T-helper 17 cell (primary cell): ENCODE results near the gene USP22. TPM values are rescaled to one million over a fixed set of nuclear protein-coding genes. Genes with fewer than 3 reads are reported as not detected.
"Not testable (repeated sequence)": the region's sequence is repeated elsewhere in the genome, so short reads cannot be mapped to it uniquely, and the experiment has no call there.

Source experiments
- ATAC-seq: fragments of 150-1000 bp; cut with Tn5 transposase; 2 replicates; pipeline ENCODE4 v1.10.0; 2021; ENCODE audit warnings: mild to moderate bottlenecking, moderate library complexity
- DNase-seq, 3 donors: peaks; one replicate each; pipeline versions ENCODE4 v3.0.0 to v3.0.0-alpha.2; 2020 to 2021
- H3K9me3 ChIP-seq: one replicate; pipeline ENCODE4 v1.7.0; 2013; ENCODE audit warnings: low read length, mild to moderate bottlenecking; ENCODE audit not compliant: control insufficient read depth, poor library complexity, severe bottlenecking
- H3K27ac Mint-ChIP-seq: one replicate; pipeline ENCODE4 v1.8.0; 2022; ENCODE audit warnings: mild to moderate bottlenecking, moderate library complexity, mixed read lengths
- H3K27me3 Mint-ChIP-seq: one replicate; pipeline ENCODE4 v1.8.0; 2022; ENCODE audit warnings: mixed read lengths
- H3K36me3 Mint-ChIP-seq: one replicate; pipeline ENCODE4 v1.8.0; 2022; ENCODE audit warnings: low read depth, mixed read lengths
- H3K4me1 Mint-ChIP-seq: one replicate; pipeline ENCODE4 v1.8.0; 2022; ENCODE audit warnings: mild to moderate bottlenecking, mixed read lengths
- H3K4me3 Mint-ChIP-seq: one replicate; pipeline ENCODE4 v1.8.0; 2022; ENCODE audit warnings: mild to moderate bottlenecking, moderate library complexity, mixed read lengths
- total RNA-seq, 4 donors: library from RNA in 2 of 4; stranded (reverse) in 2 of 4; gene quantifications; one replicate each; pipeline ENCODE4 v1.2.3 and lab custom pipeline; 2022 to 2026

USP22 gene
- total RNA-seq, 2 donors from 2014 or later, result 158 to 177 TPM

DNA sequence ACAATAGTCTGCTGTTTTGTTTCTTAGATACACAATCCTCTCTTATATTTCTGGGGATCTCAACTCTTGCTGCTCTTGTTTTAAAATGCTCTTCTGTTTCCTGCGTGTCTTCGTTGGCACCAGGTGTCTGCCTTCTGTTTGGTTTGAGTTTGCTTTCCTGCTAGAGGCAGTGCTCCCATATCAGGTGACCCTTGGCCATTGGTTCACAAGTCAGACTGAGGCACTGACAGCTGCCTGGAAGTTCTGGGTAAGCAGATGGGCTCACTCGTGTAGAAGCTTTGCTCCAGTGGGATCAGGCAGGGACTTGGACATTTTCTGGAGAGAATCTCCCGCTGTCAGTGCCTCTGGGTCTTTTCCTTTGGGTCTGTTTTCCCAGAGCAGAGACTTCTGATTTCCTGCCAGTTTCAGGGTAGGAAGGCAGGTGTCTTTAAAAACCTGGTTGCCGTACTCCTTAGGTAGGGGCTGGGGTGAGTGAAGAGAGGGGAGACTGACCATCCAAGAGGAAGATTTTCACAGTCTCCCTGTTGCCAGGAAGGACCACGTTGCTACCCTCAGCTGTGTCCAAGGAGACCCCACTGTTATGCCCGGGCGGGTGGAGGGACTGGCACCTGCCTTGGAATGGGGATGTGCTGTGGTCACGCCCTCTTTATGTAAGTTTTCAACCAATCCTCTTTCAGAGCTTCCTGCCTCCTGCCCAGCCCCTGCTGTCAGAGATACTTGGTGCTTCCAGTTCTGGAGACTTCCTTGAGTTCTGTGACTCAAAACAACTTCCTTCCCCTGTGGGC, 63.6 kb downstream of the USP22 start:
- H3K9me3 ChIP-seq, H3K4me3 Mint-ChIP-seq, H3K27ac Mint-ChIP-seq, ATAC-seq, DNase-seq, H3K4me1 Mint-ChIP-seq: not testable (repeated sequence)
- Mint-ChIP-seq H3K27me3 (peaks cover 70% of the 10 kb centered on the region), H3K36me3 (peaks cover 19% of the 10 kb centered on the region)

DNA sequence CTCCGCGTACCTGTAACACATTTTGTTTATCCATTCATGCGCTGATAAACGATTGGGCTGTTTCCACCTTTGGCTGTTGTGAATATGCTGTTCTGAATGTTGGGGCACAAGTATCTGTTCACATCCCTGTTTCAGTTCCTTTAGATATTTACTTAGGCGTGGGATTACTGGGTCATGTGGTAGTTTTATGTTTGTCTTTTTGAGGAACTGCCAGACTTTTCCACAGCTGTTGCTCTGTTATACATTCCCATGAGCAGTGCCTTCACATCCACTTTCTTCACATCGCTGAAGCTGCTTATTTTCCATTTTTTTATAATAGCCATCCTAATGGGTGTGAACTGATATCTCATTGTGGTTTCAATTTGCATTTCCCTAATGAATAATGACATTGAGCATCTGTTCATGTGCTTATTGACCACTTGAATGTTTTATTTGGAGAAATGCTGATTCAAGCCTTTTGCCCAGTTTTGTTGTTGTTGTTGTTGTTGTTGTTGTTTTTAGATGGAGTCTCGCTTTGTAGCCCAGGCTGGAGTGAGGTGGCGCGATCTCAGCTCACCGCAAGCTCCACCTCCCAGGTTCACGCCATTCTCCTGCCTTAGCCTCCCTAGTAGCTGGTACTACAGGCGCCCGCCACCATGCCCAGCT, 65.1 kb downstream of the USP22 start:
- not testable (repeated sequence) for H3K4me3 Mint-ChIP-seq, DNase-seq, ATAC-seq, H3K27ac Mint-ChIP-seq, H3K9me3 ChIP-seq, H3K4me1 Mint-ChIP-seq
- Mint-ChIP-seq H3K27me3 (peaks cover 72% of the 10 kb centered on the region), H3K36me3 (peaks cover 19% of the 10 kb centered on the region)

DNA sequence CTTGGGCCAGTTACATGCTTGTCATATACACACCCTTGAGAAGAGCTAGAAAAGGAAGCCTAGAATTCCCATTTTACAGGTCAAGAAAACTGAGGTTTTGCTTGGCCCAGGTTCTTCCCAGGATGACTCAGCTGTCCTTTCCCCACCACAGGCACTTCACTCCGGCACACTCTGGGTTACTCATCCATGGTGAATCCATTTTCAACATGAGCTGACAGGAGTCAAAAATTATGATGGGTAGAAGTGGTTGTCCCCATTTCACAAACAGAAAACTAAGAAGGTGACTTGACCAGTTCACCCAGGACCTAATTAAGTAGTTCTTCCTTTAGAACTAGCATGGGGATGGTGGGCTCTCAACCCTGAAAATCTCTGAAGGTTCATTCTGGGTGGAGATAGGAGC, 67.2 kb downstream of the USP22 start:
- peaks cover 11% of the 10 kb centered on the region for H3K36me3 Mint-ChIP-seq
- H3K27me3 Mint-ChIP-seq, result peaks cover 59% of the 10 kb centered on the region
- H3K4me3 Mint-ChIP-seq, result peak overlapping the region; percentile 33
- ATAC-seq (no peak), DNase-seq (no peak)
- no peak overlapping the region for H3K27ac Mint-ChIP-seq
- peaks cover 3% of the 10 kb centered on the region for H3K4me1 Mint-ChIP-seq
- no peaks in the 10 kb centered on the region for H3K9me3 ChIP-seq

DNA sequence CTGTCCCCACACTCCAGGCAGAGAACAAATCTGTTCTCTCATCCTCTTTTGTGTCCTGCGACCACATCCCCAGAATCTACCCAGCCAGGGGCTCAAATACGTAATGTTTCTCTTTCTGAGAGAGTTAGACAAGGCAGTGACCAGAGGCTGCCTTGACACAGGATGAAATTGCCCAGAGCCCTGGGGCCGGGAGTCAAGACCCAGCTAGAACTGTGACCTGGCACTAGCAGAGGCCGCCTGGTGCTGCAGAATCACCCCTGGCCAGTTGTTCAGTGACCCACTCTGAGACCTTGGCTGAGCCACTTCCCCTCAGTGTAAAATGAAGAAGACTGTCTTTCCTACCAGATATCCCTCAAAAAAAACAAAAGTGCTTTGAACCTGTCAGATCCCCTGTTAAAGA, 72.5 kb downstream of the USP22 start:
- H3K36me3 Mint-ChIP-seq, result peaks cover 2% of the 10 kb centered on the region
- H3K4me1 Mint-ChIP-seq, result peaks cover 5% of the 10 kb centered on the region
- H3K4me3 Mint-ChIP-seq, result no peak overlapping the region
- no peaks in the 10 kb centered on the region for H3K9me3 ChIP-seq
- H3K27ac Mint-ChIP-seq, result no peak overlapping the region
- DNase-seq, result no peak
- no peak for ATAC-seq
- H3K27me3 Mint-ChIP-seq, result peaks cover 44% of the 10 kb centered on the region

DNA sequence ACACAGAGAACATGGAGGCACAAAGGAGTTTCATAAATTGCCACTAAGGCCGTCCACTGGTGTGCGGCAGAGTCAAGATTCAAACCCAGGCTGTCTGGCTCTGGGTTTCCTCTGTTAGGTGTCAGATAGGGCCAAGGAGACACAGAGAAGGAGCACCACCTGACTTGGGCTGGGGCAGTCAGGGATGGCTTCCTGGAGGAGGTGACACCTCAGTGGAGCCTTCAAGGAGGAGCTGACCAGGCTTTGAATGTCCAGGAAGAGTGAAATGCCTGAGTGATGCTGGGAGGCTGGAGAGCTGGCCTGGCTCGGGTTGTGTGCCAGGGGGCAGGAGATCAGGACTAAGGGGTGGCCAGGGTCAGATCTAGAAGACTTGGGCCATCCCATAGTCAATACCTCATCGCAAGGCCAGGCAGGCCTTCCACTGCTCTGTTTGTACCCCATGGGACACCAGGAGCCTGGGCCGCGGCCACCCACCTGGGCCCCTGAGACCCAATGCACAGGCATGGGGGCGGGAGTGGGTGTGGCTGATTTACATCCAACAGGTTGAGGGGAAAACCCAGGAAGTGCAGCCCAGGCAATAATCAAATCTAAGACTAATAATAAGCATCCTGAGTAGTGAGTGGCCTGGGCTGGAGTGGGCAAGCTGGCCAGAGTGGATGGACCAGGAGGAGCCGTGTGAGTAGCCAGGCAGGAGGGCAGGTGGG, 73.7 kb downstream of the USP22 start:
- H3K27me3 Mint-ChIP-seq, result peaks cover 40% of the 10 kb centered on the region
- ATAC-seq (no peak), DNase-seq (no peak)
- no peak overlapping the region for H3K27ac Mint-ChIP-seq
- no peak overlapping the region for H3K4me3 Mint-ChIP-seq
- H3K4me1 Mint-ChIP-seq, result peaks cover 5% of the 10 kb centered on the region
- no peaks in the 10 kb centered on the region for H3K9me3 ChIP-seq
- peaks cover 2% of the 10 kb centered on the region for H3K36me3 Mint-ChIP-seq

DNA sequence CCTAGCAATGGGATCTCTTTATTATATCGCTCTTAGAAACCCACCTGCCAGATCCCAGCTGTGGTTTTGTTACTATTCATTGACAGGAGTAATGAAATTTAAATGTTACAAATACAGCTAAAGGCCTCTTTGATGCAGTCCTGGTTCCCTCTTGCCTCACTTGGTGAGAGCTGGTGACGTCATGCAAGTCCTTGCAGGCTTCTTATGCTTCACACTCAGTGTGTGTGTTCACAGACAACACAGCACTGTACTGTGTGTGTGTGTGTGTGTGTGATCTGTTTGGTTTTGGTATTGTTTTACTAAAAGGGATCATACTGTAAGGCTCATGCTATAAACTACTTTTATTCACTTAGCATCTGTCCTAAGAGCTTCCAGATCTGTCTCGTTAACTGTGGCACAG, 75.0 kb downstream of the USP22 start:
- no peak overlapping the region for H3K27ac Mint-ChIP-seq
- DNase-seq (no peak), ATAC-seq (no peak)
- peaks cover 52% of the 10 kb centered on the region for H3K27me3 Mint-ChIP-seq
- no peaks in the 10 kb centered on the region for H3K9me3 ChIP-seq
- H3K4me1 Mint-ChIP-seq, result peaks cover 5% of the 10 kb centered on the region
- H3K4me3 Mint-ChIP-seq, result no peak overlapping the region
- peaks cover 2% of the 10 kb centered on the region for H3K36me3 Mint-ChIP-seq

DNA sequence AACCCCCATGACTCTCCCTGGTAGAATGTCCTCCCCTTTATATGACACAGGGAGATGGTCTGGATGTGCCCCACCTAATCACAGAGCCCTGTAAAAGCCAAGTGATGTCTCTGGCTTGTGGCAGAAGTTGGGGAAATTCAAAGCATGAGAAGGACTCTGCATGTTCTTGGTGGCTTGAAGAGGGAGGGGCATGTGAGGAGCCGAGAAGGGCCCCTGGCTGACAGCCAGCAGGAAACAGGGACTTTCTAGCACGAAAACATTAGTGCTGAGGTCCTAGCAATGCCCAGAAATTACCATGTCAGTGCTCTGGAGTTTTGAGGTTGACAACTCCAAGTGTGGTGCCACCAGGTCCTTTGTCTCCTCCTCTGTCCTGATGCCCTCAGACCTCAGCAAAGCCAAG, 75.9 kb downstream of the USP22 start:
- no peaks in the 10 kb centered on the region for H3K9me3 ChIP-seq
- H3K4me1 Mint-ChIP-seq, result peaks cover 5% of the 10 kb centered on the region
- DNase-seq (no peak), ATAC-seq (peak; percentile 56)
- no peak overlapping the region for H3K4me3 Mint-ChIP-seq
- H3K27me3 Mint-ChIP-seq, result peaks cover 61% of the 10 kb centered on the region
- H3K27ac Mint-ChIP-seq, result no peak overlapping the region
- peaks cover 2% of the 10 kb centered on the region for H3K36me3 Mint-ChIP-seq

DNA sequence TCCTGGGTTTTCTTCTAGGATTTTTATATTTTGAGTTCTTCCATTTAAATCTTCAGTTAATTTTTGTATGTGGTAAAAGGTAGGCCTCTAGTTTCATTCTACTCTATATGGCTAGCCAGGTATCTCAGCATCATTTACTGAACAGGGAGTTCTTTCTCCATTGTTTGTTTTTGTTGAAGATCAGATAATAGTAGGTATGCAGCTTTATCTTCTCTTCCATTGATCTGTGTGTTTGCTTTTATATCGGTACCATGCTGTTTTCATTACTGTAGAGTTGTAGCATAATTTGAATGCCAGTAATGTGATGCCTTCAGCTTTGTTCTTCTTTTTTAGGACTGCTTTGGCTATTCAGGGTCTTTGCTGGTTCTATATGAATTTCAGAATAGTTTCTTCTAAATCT, 77.3 kb downstream of the USP22 start:
- H3K9me3 ChIP-seq, result no peaks in the 10 kb centered on the region
- peaks cover 64% of the 10 kb centered on the region for H3K27me3 Mint-ChIP-seq
- H3K36me3 Mint-ChIP-seq, result peaks cover 2% of the 10 kb centered on the region
- no peak overlapping the region for H3K27ac Mint-ChIP-seq
- no peak for DNase-seq
- no peak for ATAC-seq
- no peak overlapping the region for H3K4me3 Mint-ChIP-seq
- H3K4me1 Mint-ChIP-seq, result peaks cover 5% of the 10 kb centered on the region

DNA sequence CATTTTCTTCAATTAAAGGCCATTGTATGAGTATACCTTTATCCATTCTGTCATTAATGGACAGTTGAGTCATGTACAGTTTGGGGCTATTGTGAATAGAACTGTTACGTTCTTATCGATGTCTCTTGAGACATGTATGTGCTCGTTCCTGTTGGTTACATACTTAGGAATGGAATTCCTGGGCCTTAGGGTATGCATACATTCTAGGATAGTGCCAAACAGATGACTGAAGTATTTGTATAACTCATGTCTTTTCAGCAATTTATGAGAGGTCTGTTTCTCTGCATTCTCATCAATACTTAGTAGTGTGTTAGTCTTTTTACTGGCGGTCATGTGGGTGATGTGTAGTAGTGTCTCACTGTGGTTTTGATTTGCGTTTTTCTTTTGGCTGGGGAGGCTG, 81.2 kb downstream of the USP22 start:
- peaks cover 71% of the 10 kb centered on the region for H3K27me3 Mint-ChIP-seq
- no peaks in the 10 kb centered on the region for H3K4me1 Mint-ChIP-seq
- no peak overlapping the region for H3K27ac Mint-ChIP-seq
- H3K4me3 Mint-ChIP-seq, result no peak overlapping the region
- no peak for ATAC-seq
- DNase-seq, result no peak
- H3K36me3 Mint-ChIP-seq, result peaks cover 2% of the 10 kb centered on the region
- H3K9me3 ChIP-seq, result no peaks in the 10 kb centered on the region

DNA sequence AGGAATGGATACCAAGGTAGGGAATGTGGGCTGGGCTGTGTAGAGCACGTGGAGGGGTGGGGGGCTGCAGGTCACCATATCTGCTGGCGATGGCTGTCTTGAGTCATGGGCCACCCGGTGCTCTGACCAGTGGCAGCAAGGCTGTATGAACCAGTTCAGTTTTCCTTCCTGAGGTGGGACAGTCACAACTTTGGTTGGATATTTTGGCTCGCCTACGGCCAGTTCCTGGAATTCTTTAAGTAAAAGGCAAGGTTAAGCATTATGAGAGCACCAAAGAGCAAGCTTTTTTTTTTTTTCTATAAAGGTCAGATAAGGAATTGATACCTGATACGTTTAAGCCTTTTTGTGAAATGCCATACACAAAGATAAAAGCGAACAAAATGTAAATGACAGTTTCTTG, 81.9 kb downstream of the USP22 start:
- Mint-ChIP-seq H3K4me1 (no peaks in the 10 kb centered on the region), H3K27ac (no peak overlapping the region), H3K4me3 (no peak overlapping the region), H3K27me3 (peaks cover 78% of the 10 kb centered on the region), H3K36me3 (peaks cover 2% of the 10 kb centered on the region)
- H3K9me3 ChIP-seq, result no peaks in the 10 kb centered on the region
- no peak for DNase-seq
- no peak for ATAC-seq

DNA sequence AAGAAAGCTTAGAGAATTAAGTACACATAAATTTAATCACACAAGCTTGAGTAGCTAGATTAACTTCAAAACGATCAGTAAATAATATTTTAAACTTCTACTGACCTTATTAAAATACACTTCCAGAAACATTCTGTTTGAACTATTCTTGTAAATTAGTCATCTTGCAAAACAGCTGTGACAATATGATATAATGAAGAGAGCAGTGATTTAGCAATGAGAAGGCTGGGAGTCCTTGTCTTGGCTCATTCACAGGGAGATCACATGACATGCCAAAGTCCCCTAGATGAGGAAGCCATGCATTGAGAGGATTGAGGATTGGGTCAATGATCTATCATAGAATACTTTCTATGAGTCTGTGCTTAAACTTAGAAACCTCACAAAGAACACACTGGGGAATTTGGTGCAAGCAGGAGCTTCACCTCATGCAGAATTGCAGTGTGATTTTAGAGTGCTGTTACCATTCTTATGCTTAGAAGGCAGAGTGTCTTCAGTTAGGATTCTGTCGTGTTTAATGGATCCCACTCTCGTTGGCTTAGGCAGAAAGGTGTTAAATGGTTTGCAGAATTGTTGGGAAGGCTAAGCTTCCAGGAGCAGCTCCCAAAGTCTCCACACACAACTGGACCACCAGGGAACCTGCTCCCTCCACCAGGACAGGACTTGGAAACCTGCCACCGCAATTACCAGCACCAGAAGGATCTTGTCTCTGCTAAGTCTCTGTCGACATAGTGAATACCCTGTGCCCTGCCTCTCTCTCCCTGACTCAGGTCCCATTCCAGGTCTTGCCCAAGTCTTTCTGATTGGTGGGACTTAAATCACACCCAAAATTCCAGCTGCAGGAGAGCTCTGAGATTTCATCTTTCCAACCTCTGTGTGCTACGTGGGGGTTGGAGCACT, 87.1 kb downstream of the USP22 start:
- no peak for ATAC-seq
- peaks cover 2% of the 10 kb centered on the region for H3K36me3 Mint-ChIP-seq
- no peak overlapping the region for H3K27ac Mint-ChIP-seq
- no peaks in the 10 kb centered on the region for H3K9me3 ChIP-seq
- peaks cover 69% of the 10 kb centered on the region for H3K27me3 Mint-ChIP-seq
- H3K4me1 Mint-ChIP-seq, result no peaks in the 10 kb centered on the region
- no peak for DNase-seq
- H3K4me3 Mint-ChIP-seq, result no peak overlapping the region

DNA sequence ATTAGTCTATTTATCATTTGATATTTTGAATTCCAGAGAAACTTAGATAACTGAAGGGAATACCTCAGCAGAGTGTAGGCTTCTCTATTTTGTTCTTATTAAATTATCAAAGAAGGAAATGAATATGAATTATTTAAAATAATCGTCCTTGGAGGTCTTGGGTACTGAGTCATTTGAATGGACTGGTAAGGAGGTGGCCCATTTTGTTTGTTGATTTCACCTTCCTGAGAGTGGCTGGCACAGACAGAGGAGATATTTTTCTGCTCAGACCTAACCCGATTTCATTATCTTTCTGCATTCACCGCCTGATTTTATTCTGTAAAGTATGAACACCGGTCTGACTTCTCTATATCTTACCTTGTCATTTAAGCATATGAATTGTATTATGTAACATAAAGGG, 88.0 kb downstream of the USP22 start:
- H3K27me3 Mint-ChIP-seq, result peaks cover 78% of the 10 kb centered on the region
- no peaks in the 10 kb centered on the region for H3K4me1 Mint-ChIP-seq

DNA sequence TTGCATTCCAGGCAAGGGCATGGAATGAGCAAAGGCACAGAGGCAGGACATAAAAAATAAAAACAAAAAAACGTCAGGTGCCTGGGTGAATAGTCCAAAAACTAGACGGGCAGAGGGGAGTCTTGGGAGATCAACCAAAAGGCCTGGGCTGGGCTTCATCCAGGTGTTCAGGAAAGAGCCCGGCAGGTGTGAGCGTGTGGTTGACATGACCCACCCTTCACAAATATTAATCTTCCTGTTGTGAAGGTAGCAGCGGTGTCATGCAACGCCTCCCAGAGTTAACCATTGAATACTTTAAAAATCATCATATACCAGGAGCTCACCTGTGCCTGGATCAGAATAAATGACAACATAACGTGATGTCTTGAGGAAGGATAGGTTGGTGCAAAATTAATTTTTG, 90.6 kb downstream of the USP22 start:
- ATAC-seq (no peak), DNase-seq (no peak)
- H3K9me3 ChIP-seq, result no peaks in the 10 kb centered on the region
- no peaks in the 10 kb centered on the region for H3K4me1 Mint-ChIP-seq
- no peaks in the 10 kb centered on the region for H3K36me3 Mint-ChIP-seq
- peaks cover 69% of the 10 kb centered on the region for H3K27me3 Mint-ChIP-seq
- H3K4me3 Mint-ChIP-seq, result no peak overlapping the region
- no peak overlapping the region for H3K27ac Mint-ChIP-seq

More for the DNA sequence above, 88.0 kb downstream of the USP22 start:
- no peak overlapping the region for H3K27ac Mint-ChIP-seq
- peaks cover 2% of the 10 kb centered on the region for H3K36me3 Mint-ChIP-seq
- H3K9me3 ChIP-seq, result no peaks in the 10 kb centered on the region
- no peak overlapping the region for H3K4me3 Mint-ChIP-seq
- no peak for ATAC-seq
- no peak for DNase-seq
